ENCODE measurements around the gene PRUNE2.

Gene PRUNE2

DNA sequence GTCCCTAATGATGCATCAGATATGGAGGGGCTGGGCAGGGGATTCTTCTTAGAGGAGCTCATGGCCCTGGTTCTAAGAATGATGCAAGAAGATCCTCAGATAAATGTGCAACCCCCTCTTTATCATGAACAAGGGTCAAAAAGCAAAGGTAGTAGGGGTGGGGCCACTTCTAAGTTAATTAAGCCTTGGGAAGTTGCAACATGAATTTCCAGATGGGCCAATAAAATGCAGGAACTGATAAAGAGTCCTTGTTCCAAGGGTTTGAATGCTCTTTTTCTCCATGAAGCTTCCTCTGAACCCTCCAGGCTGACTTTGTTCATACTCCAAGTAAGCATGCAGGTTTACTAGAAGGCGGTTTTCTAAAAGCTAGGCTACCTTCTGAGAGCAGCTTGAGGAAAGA, 116.1 kb downstream of the PRUNE2 start:
- TF ChIP-seq, protein P1, sequence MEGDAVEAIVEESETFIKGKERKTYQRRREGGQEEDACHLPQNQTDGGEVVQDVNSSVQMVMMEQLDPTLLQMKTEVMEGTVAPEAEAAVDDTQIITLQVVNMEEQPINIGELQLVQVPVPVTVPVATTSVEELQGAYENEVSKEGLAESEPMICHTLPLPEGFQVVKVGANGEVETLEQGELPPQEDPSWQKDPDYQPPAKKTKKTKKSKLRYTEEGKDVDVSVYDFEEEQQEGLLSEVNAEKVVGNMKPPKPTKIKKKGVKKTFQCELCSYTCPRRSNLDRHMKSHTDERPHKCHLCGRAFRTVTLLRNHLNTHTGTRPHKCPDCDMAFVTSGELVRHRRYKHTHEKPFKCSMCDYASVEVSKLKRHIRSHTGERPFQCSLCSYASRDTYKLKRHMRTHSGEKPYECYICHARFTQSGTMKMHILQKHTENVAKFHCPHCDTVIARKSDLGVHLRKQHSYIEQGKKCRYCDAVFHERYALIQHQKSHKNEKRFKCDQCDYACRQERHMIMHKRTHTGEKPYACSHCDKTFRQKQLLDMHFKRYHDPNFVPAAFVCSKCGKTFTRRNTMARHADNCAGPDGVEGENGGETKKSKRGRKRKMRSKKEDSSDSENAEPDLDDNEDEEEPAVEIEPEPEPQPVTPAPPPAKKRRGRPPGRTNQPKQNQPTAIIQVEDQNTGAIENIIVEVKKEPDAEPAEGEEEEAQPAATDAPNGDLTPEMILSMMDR (IDR thresholded peaks at IDR 0.05; ENCODE audit: low read depth, low read length, missing control alignments) = no peak
- H3K4me3 ChIP-seq (ENCODE audit: low read depth, low read length) = no peak overlapping the region
- no peak for DNase-seq (ENCODE audit: low read depth)

DNA sequence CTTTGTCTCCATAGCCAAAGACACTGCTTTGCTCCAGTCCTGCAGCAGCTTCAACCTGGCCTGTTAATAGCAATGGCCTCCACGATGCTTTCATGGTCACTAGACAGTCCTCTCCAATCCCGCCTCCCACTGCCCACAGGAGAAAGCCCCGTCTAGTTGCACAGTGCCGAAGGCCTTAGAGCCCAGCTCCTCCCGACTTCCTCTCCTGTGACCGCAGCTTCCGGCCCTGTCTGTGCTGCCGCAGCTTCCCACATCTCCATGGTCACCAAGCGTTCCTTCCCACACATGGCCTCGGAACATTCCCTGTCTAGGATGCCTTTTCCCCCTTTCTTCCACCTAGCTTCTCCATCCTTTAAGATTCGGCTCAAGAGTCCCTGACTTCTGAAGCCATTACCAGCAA, 118.2 kb downstream of the PRUNE2 start:
- H3K4me3 ChIP-seq (ENCODE audit: low read depth, low read length) = no peak overlapping the region
- DNase-seq (ENCODE audit: low read depth) = no peak
- TF ChIP-seq, protein P1 (IDR thresholded peaks at IDR 0.05; ENCODE audit: low read depth, low read length, missing control alignments) = no peak

DNA sequence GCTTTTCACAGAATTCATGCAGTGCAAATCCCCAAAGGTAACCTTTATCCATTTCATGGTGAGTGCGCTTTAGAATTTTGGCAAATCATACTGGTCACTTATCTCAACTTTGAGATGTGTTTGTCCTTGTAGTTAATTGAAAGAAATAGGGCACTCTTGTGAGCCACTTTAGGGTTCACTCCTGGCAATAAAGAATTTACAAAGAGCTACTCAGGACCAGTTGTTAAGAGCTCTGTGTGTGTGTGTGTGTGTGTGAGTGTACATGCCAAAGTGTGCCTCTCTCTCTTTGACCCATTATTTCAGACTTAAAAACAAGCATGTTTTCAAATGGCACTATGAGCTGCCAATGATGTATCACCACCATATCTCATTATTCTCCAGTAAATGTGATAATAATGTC, 120.4 kb downstream of the PRUNE2 start:
- TF ChIP-seq, protein P1 (IDR thresholded peaks at IDR 0.05; ENCODE audit: low read depth, low read length, missing control alignments) = no peak
- DNase-seq (ENCODE audit: low read depth) = no peak
- no peak overlapping the region for H3K4me3 ChIP-seq (ENCODE audit: low read depth, low read length)

DNA sequence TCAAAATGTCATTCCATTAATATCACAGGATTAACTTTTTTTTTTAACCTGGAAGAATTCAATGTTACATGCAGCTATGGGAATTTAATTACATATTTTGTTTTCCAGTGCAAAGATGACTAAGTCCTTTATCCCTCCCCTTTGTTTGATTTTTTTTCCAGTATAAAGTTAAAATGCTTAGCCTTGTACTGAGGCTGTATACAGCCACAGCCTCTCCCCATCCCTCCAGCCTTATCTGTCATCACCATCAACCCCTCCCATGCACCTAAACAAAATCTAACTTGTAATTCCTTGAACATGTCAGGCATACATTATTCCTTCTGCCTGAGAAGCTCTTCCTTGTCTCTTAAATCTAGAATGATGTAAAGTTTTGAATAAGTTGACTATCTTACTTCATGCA, 121.0 kb downstream of the PRUNE2 start:
- TF ChIP-seq, protein P1 (IDR thresholded peaks at IDR 0.05; ENCODE audit: low read depth, low read length, missing control alignments) = no peak
- no peak overlapping the region for H3K4me3 ChIP-seq (ENCODE audit: low read depth, low read length)
- DNase-seq (ENCODE audit: low read depth) = no peak

DNA sequence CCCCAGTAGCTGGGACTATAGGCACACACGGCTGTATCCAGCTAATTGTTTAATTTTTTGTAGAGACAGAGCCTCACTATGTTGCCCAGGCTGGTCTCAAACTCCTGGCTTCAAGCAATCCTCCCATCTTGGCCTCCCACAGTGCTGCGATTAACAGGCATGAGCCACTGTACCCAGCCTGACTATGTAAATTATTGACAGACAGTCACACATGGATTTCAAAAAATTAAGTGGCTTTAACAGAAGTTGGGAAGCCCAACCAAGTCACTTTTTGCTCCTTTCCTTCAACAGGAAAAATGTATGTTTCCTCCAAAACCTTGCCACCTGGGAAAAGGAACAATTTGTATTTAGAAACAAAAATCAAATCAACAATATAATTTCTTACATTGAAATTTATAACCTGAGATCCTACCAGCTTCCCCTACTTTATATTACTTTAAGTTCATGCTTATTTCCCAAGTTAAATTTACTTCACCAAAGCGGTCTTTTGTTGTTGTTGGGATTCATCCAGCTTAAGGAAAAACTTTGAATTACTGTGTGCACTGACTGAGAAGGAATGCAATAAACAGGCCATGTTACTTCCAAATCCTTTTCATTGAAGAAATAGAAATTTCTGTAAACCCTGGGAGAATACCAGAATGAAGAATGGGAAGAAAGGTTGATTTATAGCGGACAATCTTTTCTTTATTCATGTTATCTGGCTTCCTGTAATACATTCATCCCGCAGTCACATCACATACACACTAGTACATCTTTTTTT, 133.0 kb downstream of the PRUNE2 start:
- H3K4me3 ChIP-seq (ENCODE audit: low read depth, low read length) = no peak overlapping the region
- DNase-seq (ENCODE audit: low read depth) = no peak
- TF ChIP-seq, protein P1 (IDR thresholded peaks at IDR 0.05; ENCODE audit: low read depth, low read length, missing control alignments) = no peak

DNA sequence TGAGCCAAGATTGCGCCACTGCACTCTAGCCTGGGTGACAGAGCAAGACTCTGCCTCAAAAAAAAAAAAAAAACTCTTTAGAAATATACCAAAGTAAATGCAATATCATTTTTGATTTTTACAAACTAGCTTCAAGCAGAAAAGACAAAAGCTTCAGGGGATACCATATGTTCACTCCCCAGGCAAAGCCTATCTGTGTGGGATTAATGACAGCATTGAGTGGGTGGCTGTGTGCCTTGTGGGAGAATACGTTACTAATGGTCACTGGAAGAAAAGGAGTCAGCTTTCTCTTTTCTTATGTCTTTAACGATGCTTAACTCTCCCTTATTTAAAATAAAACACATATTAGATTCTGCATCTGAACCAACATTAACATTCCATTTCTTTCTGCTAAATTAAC, 139.8 kb downstream of the PRUNE2 start:
- TF ChIP-seq, protein P1 (IDR thresholded peaks at IDR 0.05; ENCODE audit: low read depth, low read length, missing control alignments) = no peak
- no peak for DNase-seq (ENCODE audit: low read depth)
- H3K4me3 ChIP-seq (ENCODE audit: low read depth, low read length) = no peak overlapping the region

DNA sequence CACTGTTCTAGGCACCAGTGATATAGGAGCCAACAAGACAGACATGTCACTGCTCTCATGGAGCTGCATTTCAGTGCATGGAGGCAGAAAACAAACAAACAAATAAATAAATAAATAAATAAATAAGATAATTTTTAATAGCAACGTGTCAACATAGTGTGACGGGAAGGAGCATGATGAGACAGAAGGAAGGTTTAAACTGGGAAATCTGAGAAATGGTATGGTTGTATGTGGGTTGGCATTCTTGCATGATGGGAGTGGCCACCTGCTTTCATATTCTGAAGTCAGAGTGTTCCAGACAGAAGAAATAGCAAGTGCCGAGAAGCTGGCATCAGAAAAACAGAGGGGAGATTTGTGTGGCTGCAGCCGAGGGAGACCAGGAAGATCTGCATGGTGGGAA, 141.8 kb downstream of the PRUNE2 start, which contains the start of gene PCA3:
Gene PCA3 (plus strand): TSS at position 301 of the 400 bp plus-strand sequence.
- no peak for DNase-seq (ENCODE audit: low read depth)
- TF ChIP-seq, protein P1 (IDR thresholded peaks at IDR 0.05; ENCODE audit: low read depth, low read length, missing control alignments) = no peak
- H3K4me3 ChIP-seq (ENCODE audit: low read depth, low read length) = no peak within 1 kb of the TSS

All from GM12864 (cell line).